Measurements from ENCODE around the gene FAM227B.
"Not testable (repeated sequence)": the region's sequence is repeated elsewhere in the genome, so short reads cannot be mapped to it uniquely, and the experiment has no call there.

Gene FAM227B

GRCh38 chr15:49620199-49620598 is 419 bp downstream of the FAM227B start:
- peaks cover 11% of the 10 kb centered on the region for H3K4me1 ChIP-seq (ENCODE audit: insufficient read depth, poor library complexity, severe bottlenecking)
- no peak for DNase-seq (ENCODE audit: low spot score)

DNA sequence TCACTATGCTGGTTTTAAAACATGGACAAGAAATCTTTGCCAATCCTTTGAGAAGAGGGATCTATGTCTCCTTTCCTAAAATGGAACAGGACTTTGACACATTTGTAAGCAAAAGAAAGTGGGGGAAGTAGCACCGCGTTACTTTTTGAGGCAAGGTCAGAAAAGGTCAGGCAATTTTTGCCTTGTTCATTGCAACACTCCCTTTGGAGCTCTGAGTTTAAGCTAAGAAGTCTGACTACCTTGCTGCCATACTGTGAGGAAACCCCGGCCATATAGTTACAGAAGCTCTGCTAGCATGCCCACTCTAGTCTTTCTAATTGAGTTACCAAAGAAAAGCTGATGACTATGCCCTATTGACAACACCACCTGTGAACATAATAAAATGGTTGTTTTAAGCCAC is 1.4 kb downstream of the FAM227B start:
- H3K4me3 ChIP-seq (ENCODE audit: severe bottlenecking), result no peak overlapping the region
- peaks cover 11% of the 10 kb centered on the region for H3K4me1 ChIP-seq (ENCODE audit: insufficient read depth, poor library complexity, severe bottlenecking)
- no peaks in the 10 kb centered on the region for H3K9me3 ChIP-seq (ENCODE audit: severe bottlenecking)
- DNase-seq (ENCODE audit: low spot score) (no peak), ATAC-seq (ENCODE audit: low read depth) (no peak)
- no peak overlapping the region for H3K27ac ChIP-seq (ENCODE audit: poor library complexity, severe bottlenecking)
- TF ChIP-seq, protein P1, sequence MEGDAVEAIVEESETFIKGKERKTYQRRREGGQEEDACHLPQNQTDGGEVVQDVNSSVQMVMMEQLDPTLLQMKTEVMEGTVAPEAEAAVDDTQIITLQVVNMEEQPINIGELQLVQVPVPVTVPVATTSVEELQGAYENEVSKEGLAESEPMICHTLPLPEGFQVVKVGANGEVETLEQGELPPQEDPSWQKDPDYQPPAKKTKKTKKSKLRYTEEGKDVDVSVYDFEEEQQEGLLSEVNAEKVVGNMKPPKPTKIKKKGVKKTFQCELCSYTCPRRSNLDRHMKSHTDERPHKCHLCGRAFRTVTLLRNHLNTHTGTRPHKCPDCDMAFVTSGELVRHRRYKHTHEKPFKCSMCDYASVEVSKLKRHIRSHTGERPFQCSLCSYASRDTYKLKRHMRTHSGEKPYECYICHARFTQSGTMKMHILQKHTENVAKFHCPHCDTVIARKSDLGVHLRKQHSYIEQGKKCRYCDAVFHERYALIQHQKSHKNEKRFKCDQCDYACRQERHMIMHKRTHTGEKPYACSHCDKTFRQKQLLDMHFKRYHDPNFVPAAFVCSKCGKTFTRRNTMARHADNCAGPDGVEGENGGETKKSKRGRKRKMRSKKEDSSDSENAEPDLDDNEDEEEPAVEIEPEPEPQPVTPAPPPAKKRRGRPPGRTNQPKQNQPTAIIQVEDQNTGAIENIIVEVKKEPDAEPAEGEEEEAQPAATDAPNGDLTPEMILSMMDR (IDR thresholded peaks at IDR 0.05; ENCODE audit: poor library complexity, severe bottlenecking), result no peak
- peaks cover 7% of the 10 kb centered on the region for H3K36me3 ChIP-seq (ENCODE audit: low read depth)
- no peaks in the 10 kb centered on the region for H3K27me3 ChIP-seq (ENCODE audit: insufficient read depth, poor library complexity, severe bottlenecking)

More at GRCh38 chr15:49620199-49620598, 419 bp downstream of the FAM227B start:
- Histone ChIP-seq H3K4me3 (ENCODE audit: severe bottlenecking) (peak overlapping the region; percentile 62), H3K27ac (ENCODE audit: poor library complexity, severe bottlenecking) (peak overlapping the region; percentile 62), H3K27me3 (ENCODE audit: insufficient read depth, poor library complexity, severe bottlenecking) (no peaks in the 10 kb centered on the region), H3K36me3 (ENCODE audit: low read depth) (peaks cover 17% of the 10 kb centered on the region), H3K9me3 (ENCODE audit: severe bottlenecking) (peaks cover 4% of the 10 kb centered on the region)
- TF ChIP-seq, protein P1 (IDR thresholded peaks at IDR 0.05; ENCODE audit: poor library complexity, severe bottlenecking), result no peak
- ATAC-seq (ENCODE audit: low read depth), result no peak

DNA sequence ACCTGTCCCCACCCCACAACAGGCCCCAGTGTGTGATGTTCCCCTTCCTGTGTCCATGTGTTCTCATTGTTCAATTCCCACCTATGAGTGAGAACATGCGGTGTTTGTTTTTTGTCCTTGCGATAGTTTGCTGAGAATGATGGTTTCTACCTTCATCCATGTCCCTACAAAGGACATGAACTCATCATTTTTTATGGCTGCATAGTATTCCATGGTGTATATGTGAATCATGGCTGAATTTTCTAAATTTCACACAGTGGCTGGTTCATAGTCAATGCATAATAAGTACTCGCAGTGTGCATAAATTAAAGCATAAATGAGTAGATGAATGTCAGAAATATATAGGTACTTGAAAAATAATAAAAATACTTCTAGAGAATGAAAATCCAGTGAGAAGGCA is 8.4 kb downstream of the FAM227B start:
- H3K27ac ChIP-seq (ENCODE audit: poor library complexity, severe bottlenecking); H3K9me3 ChIP-seq (ENCODE audit: severe bottlenecking); DNase-seq (ENCODE audit: low spot score); H3K4me1 ChIP-seq (ENCODE audit: insufficient read depth, poor library complexity, severe bottlenecking); H3K27me3 ChIP-seq (ENCODE audit: insufficient read depth, poor library complexity, severe bottlenecking); H3K4me3 ChIP-seq (ENCODE audit: severe bottlenecking); H3K36me3 ChIP-seq (ENCODE audit: low read depth); ATAC-seq (ENCODE audit: low read depth): not testable (repeated sequence)

- H3K9me3 ChIP-seq (ENCODE audit: severe bottlenecking), result no peaks in the 10 kb centered on the region
- no peaks in the 10 kb centered on the region for H3K27me3 ChIP-seq (ENCODE audit: insufficient read depth, poor library complexity, severe bottlenecking)
- H3K36me3 ChIP-seq (ENCODE audit: low read depth), result no peaks in the 10 kb centered on the region
- ATAC-seq (ENCODE audit: low read depth) (no peak), DNase-seq (ENCODE audit: low spot score) (no peak)
- no peak overlapping the region for H3K4me3 ChIP-seq (ENCODE audit: severe bottlenecking)
- H3K27ac ChIP-seq (ENCODE audit: poor library complexity, severe bottlenecking), result no peak overlapping the region
- TF ChIP-seq, protein P1 (IDR thresholded peaks at IDR 0.05; ENCODE audit: poor library complexity, severe bottlenecking), result no peak
- no peaks in the 10 kb centered on the region for H3K4me1 ChIP-seq (ENCODE audit: insufficient read depth, poor library complexity, severe bottlenecking)
These were observed 10.3 kb downstream of the FAM227B start for GRCh38 chr15:49610157-49610918.

- Histone ChIP-seq H3K9me3 (ENCODE audit: severe bottlenecking) (no peaks in the 10 kb centered on the region), H3K4me1 (ENCODE audit: insufficient read depth, poor library complexity, severe bottlenecking) (no peaks in the 10 kb centered on the region), H3K4me3 (ENCODE audit: severe bottlenecking) (no peak overlapping the region), H3K27me3 (ENCODE audit: insufficient read depth, poor library complexity, severe bottlenecking) (no peaks in the 10 kb centered on the region), H3K27ac (ENCODE audit: poor library complexity, severe bottlenecking) (no peak overlapping the region), H3K36me3 (ENCODE audit: low read depth) (no peaks in the 10 kb centered on the region)
- DNase-seq (ENCODE audit: low spot score) (no peak), ATAC-seq (ENCODE audit: low read depth) (no peak)
- TF ChIP-seq, protein P1 (IDR thresholded peaks at IDR 0.05; ENCODE audit: poor library complexity, severe bottlenecking), result peak; percentile 25
These were observed 14.0 kb downstream of the FAM227B start for GRCh38 chr15:49606594-49606993.

All from RWPE2 (cell line).